HCT116 (cell line): Measurements from ENCODE around the gene CES4A. TPM values are rescaled to one million over a fixed set of nuclear protein-coding genes. Genes with fewer than 3 reads are reported as not detected.

Experiments used
- ATAC-seq: fragments of 200-7000 bp; cut with Tn5 transposase; 2 replicates; pipeline ENCODE4 v1.9.1; 2020; ENCODE audit warnings: mild to moderate bottlenecking, moderate library complexity
- BruUV-seq: library from RNA; stranded (reverse); fragments of 400-500 nt; replicated peaks from 2 replicates; lab custom pipeline; 2021; lab: Mats Ljungman, UMichigan
- CTCF ChIA-PET: fragments of 300-600 bp; sonication (Branson Sonifier 250); formaldehyde crosslinking; loops from one replicate; lab custom pipeline; 2021; ENCODE audit warnings: antibody characterized with exemption; lab: Charles Lee
- POLR2A ChIA-PET: fragments of 300-600, 350-600 bp; sonication (Branson Sonifier 250); formaldehyde crosslinking; loops from one replicate; lab custom pipeline; 2021; ENCODE audit warnings: antibody characterized with exemption; lab: Charles Lee
- RAD21 ChIA-PET, 2 experiments: fragments of 300-600 bp; sonication (Branson Sonifier 250); formaldehyde crosslinking; loops; one replicate each; lab custom pipeline; 2023; ENCODE audit warnings: low total read pairs in 2 of 2; ENCODE audit not compliant: uncharacterized antibody in 2 of 2, unreplicated experiment in 2 of 2, low non-redundant PET in 1 of 2; lab: Charles Lee
- DNase-seq: peaks from one replicate; pipeline ENCODE4 v3.0.0-alpha.2; 2010; ENCODE audit warnings: low read depth, low spot score
- H2AFZ ChIP-seq: fragments of 200-600 bp; shearing (Covaris generic), sonication (generic); 2 replicates; pipeline ENCODE4 v1.6.1; 2017; ENCODE audit warnings: low read depth, mixed run types, mixed read lengths, antibody characterized with exemption, low read length; ENCODE audit not compliant: poor library complexity, severe bottlenecking
- H3K27ac ChIP-seq: 2 replicates; pipeline ENCODE4 v1.5.1; 2012; ENCODE audit warnings: low read depth, low read length
- H3K27me3 ChIP-seq: fragments of 200-600 bp; sonication (generic); 2 replicates; pipeline ENCODE4 v1.6.1; 2016; ENCODE audit warnings: mixed run types, low read length, mixed read lengths; ENCODE audit not compliant: insufficient read depth
- H3K36me3 ChIP-seq, 2 experiments: fragments of 200-500 bp in 1 of 2; fragments of 200-600 bp in 1 of 2; sonication (Bioruptor generic) in 1 of 2; sonication (generic) in 1 of 2; 2 replicates each; pipeline versions ENCODE4 v1.5.1 to v1.6.1; 2014 to 2016; ENCODE audit warnings: low read length in 2 of 2, inconsistent platforms in 1 of 2, mixed read lengths in 1 of 2, mixed run types in 1 of 2; ENCODE audit not compliant: insufficient read depth in 2 of 2, control insufficient read depth in 1 of 2
- H3K4me1 ChIP-seq, 2 experiments: fragments of 200-600 bp in 1 of 2; sonication (generic) in 1 of 2; 2 replicates each; pipeline versions ENCODE4 v1.5.1 to v1.6.1; 2012 to 2017; ENCODE audit warnings: low read length in 2 of 2, inconsistent platforms in 1 of 2, mild to moderate bottlenecking in 1 of 2, mixed read lengths in 1 of 2, mixed run types in 1 of 2, moderate library complexity in 1 of 2; ENCODE audit not compliant: insufficient read depth in 2 of 2, control insufficient read depth in 1 of 2
- H3K4me2 ChIP-seq: fragments of 200-600 bp; sonication (generic); 2 replicates; pipeline ENCODE4 v1.6.1; 2017; ENCODE audit warnings: mixed run types, low read length, mixed read lengths
- H3K4me3 ChIP-seq, 2 experiments: fragments of 200-600 bp in 1 of 2; sonication (generic) in 1 of 2; replicated peaks in 1 of 2; 2 replicates each; pipeline ENCODE4 v1.5.1; 2011 to 2016; ENCODE audit warnings: low read length in 2 of 2, control low read depth in 1 of 2, low read depth in 1 of 2, mild to moderate bottlenecking in 1 of 2, mixed read lengths in 1 of 2, mixed run types in 1 of 2
- H3K79me2 ChIP-seq: fragments of 200-600 bp; sonication (generic); 2 replicates; pipeline ENCODE4 v1.6.1; 2017; ENCODE audit warnings: mild to moderate bottlenecking, mixed run types, low read length, moderate library complexity, mixed read lengths; ENCODE audit not compliant: insufficient read depth
- H3K9ac ChIP-seq: fragments of 200-600 bp; sonication (generic); 2 replicates; pipeline ENCODE4 v1.6.1; 2016; ENCODE audit warnings: low read length, mixed read lengths
- H3K9me2 ChIP-seq: fragments of 200-600 bp; sonication (generic), shearing (Covaris generic); 2 replicates; pipeline ENCODE4 v1.6.1; 2017; ENCODE audit warnings: mixed run types, mild to moderate bottlenecking, moderate library complexity; ENCODE audit not compliant: insufficient read depth
- H3K9me3 ChIP-seq, 2 experiments: fragments of 200-500 bp in 1 of 2; fragments of 200-600 bp in 1 of 2; sonication (Bioruptor generic) in 1 of 2; sonication (generic) in 1 of 2; 2 replicates each; pipeline ENCODE4 v1.6.1; 2014 to 2017; ENCODE audit warnings: low read length in 2 of 2, mixed read lengths in 2 of 2, inconsistent platforms in 1 of 2, low read depth in 1 of 2, mild to moderate bottlenecking in 1 of 2, mixed run types in 1 of 2, moderate library complexity in 1 of 2; ENCODE audit not compliant: control insufficient read depth in 1 of 2, insufficient read depth in 1 of 2
- H4K20me1 ChIP-seq: fragments of 200-600 bp; sonication (generic), shearing (Covaris generic); 2 replicates; pipeline ENCODE4 v1.6.1; 2017; ENCODE audit warnings: mixed run types, mild to moderate bottlenecking, moderate library complexity; ENCODE audit not compliant: insufficient read depth
- ATF3 ChIP-seq: IDR thresholded peaks from 2 replicates; pipeline ENCODE4 v1.6.1; 2012
- CTCF ChIP-seq, 3 experiments: fragments of 200-600 bp in 1 of 3; sonication (generic) in 1 of 3; IDR thresholded peaks in 2 of 3; conservative IDR thresholded peaks in 1 of 3; 2 replicates each; pipeline ENCODE4 v1.5.1; 2012 to 2017; ENCODE audit warnings: low read depth in 2 of 3, low read length in 2 of 3, antibody characterized with exemption in 1 of 3, borderline replicate concordance in 1 of 3, control low read depth in 1 of 3, mild to moderate bottlenecking in 1 of 3, mixed read lengths in 1 of 3, mixed run types in 1 of 3, moderate library complexity in 1 of 3; ENCODE audit not compliant: insufficient read depth in 1 of 3
- EGR1 ChIP-seq: IDR thresholded peaks from 2 replicates; pipeline ENCODE4 v1.6.1; 2012; ENCODE audit warnings: low read depth
- ELF1 ChIP-seq: IDR thresholded peaks from 2 replicates; pipeline ENCODE4 v1.6.1; 2012; ENCODE audit warnings: low read depth, borderline replicate concordance
- EZH2 ChIP-seq: fragments of 200-600 bp; sonication (generic); IDR thresholded peaks from 2 replicates; pipeline ENCODE4 v1.6.1; 2017; ENCODE audit warnings: antibody characterized with exemption, mixed run types
- FOSL1 ChIP-seq: IDR thresholded peaks from 2 replicates; pipeline ENCODE4 v1.6.1; 2012; ENCODE audit warnings: low read depth
- JUND ChIP-seq: IDR thresholded peaks from 2 replicates; pipeline ENCODE4 v1.6.1; 2012
- MAX ChIP-seq: IDR thresholded peaks from 2 replicates; pipeline ENCODE4 v1.6.1; 2012
- POLR2A ChIP-seq: IDR thresholded peaks from 2 replicates; pipeline ENCODE4 v1.7.0; 2011; ENCODE audit warnings: borderline replicate concordance; ENCODE audit not compliant: insufficient read depth, insufficient read length; ENCODE audit errors: extremely low read depth
- POLR2AphosphoS5 ChIP-seq: IDR thresholded peaks from 2 replicates; pipeline ENCODE4 v1.6.1; 2011; ENCODE audit warnings: mild to moderate bottlenecking, low read depth, low read length, moderate library complexity
- REST ChIP-seq: IDR thresholded peaks from 2 replicates; pipeline ENCODE4 v1.6.1; 2012; ENCODE audit warnings: low read depth
- ZBTB33 ChIP-seq: IDR thresholded peaks from 2 replicates; pipeline ENCODE4 v1.6.1; 2011; ENCODE audit warnings: mild to moderate bottlenecking, low read length, moderate library complexity; ENCODE audit not compliant: insufficient replicate concordance; ENCODE audit errors: extremely low read depth
- ZNF274 ChIP-seq: fragments of 200-500 bp; sonication (Bioruptor generic); IDR thresholded peaks from 2 replicates; pipeline ENCODE4 v1.6.1; 2014; ENCODE audit warnings: mild to moderate bottlenecking, low read depth, low read length, inconsistent platforms
- intact Hi-C: fragments of 100-400 bp; cut with micrococcal nuclease; formaldehyde crosslinking; loops from 2 replicates; pipeline ENCODE4 v1.10.0; 2022
- total RNA-seq: library from RNA; stranded (reverse); gene quantifications from one replicate; pipeline ENCODE4 v1.2.1, GENCODE V29; 2021; ENCODE audit not compliant: unreplicated experiment

The CES4A gene
- total RNA-seq, 1 experiment from 2014 or later = not detected

GRCh38 chr16:66948837-66949225, 39.6 kb upstream of the CES4A start (continued):
- TF ChIP-seq CTCF (IDR thresholded peaks at IDR 0.05 in 2 of 3, conservative IDR thresholded peaks at IDR 0.05 in 1 of 3; ENCODE audit: borderline replicate concordance in 1 of 3, insufficient read depth in 1 of 3, low read depth in 2 of 3, low read length in 2 of 3) = no peak
- TF ChIP-seq ATF3 = no peak
- no peak for TF ChIP-seq JUND
- TF ChIP-seq EZH2 = no peak

GRCh38 chr16:66949472-66949871, 38.9 kb upstream of the CES4A start:
- no peak for ATAC-seq
- peaks cover 0 to 6% of the 10 kb centered on the region in 2 experiments; a peak in 1 of 4 replicates for H3K9me3 ChIP-seq
- ChIA-PET CTCF (interaction anchor here (1.2 kb wide), 1 partner anchor 12 kb away, joined by 3 read pairs; the partner anchor contains the start of gene CES3), RAD21 (no interaction called here), POLR2A (no interaction called here)
- BruUV-seq = no TSS peak
- H3K4me2 ChIP-seq = no peak overlapping the region
- H3K4me3 ChIP-seq = no peak overlapping the region
- H3K27ac ChIP-seq = no peak overlapping the region
- no peak overlapping the region for H3K9ac ChIP-seq
- DNase-seq = no peak
- no peak overlapping the region for H2AFZ ChIP-seq
- H3K9me2 ChIP-seq = no peaks in the 10 kb centered on the region
- H4K20me1 ChIP-seq = no peaks in the 10 kb centered on the region
- H3K36me3 ChIP-seq = no peaks in the 10 kb centered on the region
- intact Hi-C loops = no loop called here
- peaks cover 11 to 18% of the 10 kb centered on the region in 2 experiments; a peak in 3 of 4 replicates for H3K4me1 ChIP-seq
- H3K27me3 ChIP-seq = no peaks in the 10 kb centered on the region
- no peaks in the 10 kb centered on the region for H3K79me2 ChIP-seq
- TF ChIP-seq ZBTB33 (no peak), MAX (no peak), ZNF274 (no peak), POLR2AphosphoS5 (no peak), POLR2A (no peak), ELF1 (no peak), REST (no peak), CTCF (IDR thresholded peaks at IDR 0.05 in 2 of 3, conservative IDR thresholded peaks at IDR 0.05 in 1 of 3; ENCODE audit: borderline replicate concordance in 1 of 3, insufficient read depth in 1 of 3, low read depth in 2 of 3, low read length in 2 of 3) (no peak), EGR1 (no peak), EZH2 (no peak), FOSL1 (no peak), ATF3 (no peak)
